ENCODE measurements around the gene FGFRL1.
"Not testable (repeated sequence)": the region's sequence is repeated elsewhere in the genome, so short reads cannot be mapped to it uniquely, and the experiment has no call there.

Gene FGFRL1

GRCh38 chr4:1043651-1044468 is 32.4 kb downstream of the FGFRL1 start:
- no peak overlapping the region for H3K4me3 ChIP-seq (ENCODE audit: low read length)
- H2AFZ ChIP-seq (ENCODE audit: low read depth, low read length): no peak overlapping the region
- H3K4me1 ChIP-seq (ENCODE audit: insufficient read depth, low read length): peaks cover 28% of the 10 kb centered on the region
- H3K27me3 ChIP-seq (ENCODE audit: insufficient read depth, low read length): no peaks in the 10 kb centered on the region
- no peaks in the 10 kb centered on the region for H3K9me3 ChIP-seq (ENCODE audit: low read length)
- no peaks in the 10 kb centered on the region for H3K36me3 ChIP-seq (ENCODE audit: insufficient read depth, low read length)

- H3K9me3 ChIP-seq (ENCODE audit: low read length): no peaks in the 10 kb centered on the region
- no peak overlapping the region for H2AFZ ChIP-seq (ENCODE audit: low read depth, low read length)
- H3K27me3 ChIP-seq (ENCODE audit: insufficient read depth, low read length): no peaks in the 10 kb centered on the region
- H3K4me3 ChIP-seq (ENCODE audit: low read length): no peak overlapping the region
- peaks cover 24% of the 10 kb centered on the region for H3K4me1 ChIP-seq (ENCODE audit: insufficient read depth, low read length)
- H3K36me3 ChIP-seq (ENCODE audit: insufficient read depth, low read length): no peaks in the 10 kb centered on the region
These were observed 33.2 kb downstream of the FGFRL1 start for GRCh38 chr4:1044469-1045192.

GRCh38 chr4:1045193-1045594 is 33.8 kb downstream of the FGFRL1 start:
- Histone ChIP-seq H3K4me3 (ENCODE audit: low read length) (no peak overlapping the region), H3K4me1 (ENCODE audit: insufficient read depth, low read length) (peaks cover 24% of the 10 kb centered on the region), H3K27me3 (ENCODE audit: insufficient read depth, low read length) (no peaks in the 10 kb centered on the region), H3K9me3 (ENCODE audit: low read length) (no peaks in the 10 kb centered on the region), H3K36me3 (ENCODE audit: insufficient read depth, low read length) (no peaks in the 10 kb centered on the region), H2AFZ (ENCODE audit: low read depth, low read length) (no peak overlapping the region)

GRCh38 chr4:1045595-1046201 is 34.3 kb downstream of the FGFRL1 start:
- H3K36me3 ChIP-seq (ENCODE audit: insufficient read depth, low read length): no peaks in the 10 kb centered on the region
- no peak overlapping the region for H2AFZ ChIP-seq (ENCODE audit: low read depth, low read length)
- peaks cover 23% of the 10 kb centered on the region for H3K4me1 ChIP-seq (ENCODE audit: insufficient read depth, low read length)
- no peaks in the 10 kb centered on the region for H3K9me3 ChIP-seq (ENCODE audit: low read length)
- no peaks in the 10 kb centered on the region for H3K27me3 ChIP-seq (ENCODE audit: insufficient read depth, low read length)
- no peak overlapping the region for H3K4me3 ChIP-seq (ENCODE audit: low read length)

GRCh38 chr4:1046581-1047011 is 35.2 kb downstream of the FGFRL1 start:
- H3K9me3 ChIP-seq (ENCODE audit: low read length); H3K36me3 ChIP-seq (ENCODE audit: insufficient read depth, low read length); H2AFZ ChIP-seq (ENCODE audit: low read depth, low read length); H3K4me3 ChIP-seq (ENCODE audit: low read length); H3K27me3 ChIP-seq (ENCODE audit: insufficient read depth, low read length): not testable (repeated sequence)
- H3K4me1 ChIP-seq (ENCODE audit: insufficient read depth, low read length): peaks cover 14% of the 10 kb centered on the region

- Histone ChIP-seq H3K4me3 (ENCODE audit: low read length) (no peak overlapping the region), H3K9me3 (ENCODE audit: low read length) (peaks cover 5% of the 10 kb centered on the region), H2AFZ (ENCODE audit: low read depth, low read length) (no peak overlapping the region), H3K4me1 (ENCODE audit: insufficient read depth, low read length) (peaks cover 8% of the 10 kb centered on the region), H3K27me3 (ENCODE audit: insufficient read depth, low read length) (peaks cover 9% of the 10 kb centered on the region), H3K36me3 (ENCODE audit: insufficient read depth, low read length) (no peaks in the 10 kb centered on the region)
These were observed 35.9 kb downstream of the FGFRL1 start for GRCh38 chr4:1047106-1047975.

- Histone ChIP-seq H2AFZ (ENCODE audit: low read depth, low read length) (no peak overlapping the region), H3K27me3 (ENCODE audit: insufficient read depth, low read length) (peaks cover 17% of the 10 kb centered on the region), H3K9me3 (ENCODE audit: low read length) (peaks cover 7% of the 10 kb centered on the region), H3K36me3 (ENCODE audit: insufficient read depth, low read length) (no peaks in the 10 kb centered on the region), H3K4me1 (ENCODE audit: insufficient read depth, low read length) (peaks cover 6% of the 10 kb centered on the region), H3K4me3 (ENCODE audit: low read length) (no peak overlapping the region)
These were observed 36.7 kb downstream of the FGFRL1 start for GRCh38 chr4:1047976-1048772.

- H3K27me3 ChIP-seq (ENCODE audit: insufficient read depth, low read length): peaks cover 21% of the 10 kb centered on the region
- no peaks in the 10 kb centered on the region for H3K36me3 ChIP-seq (ENCODE audit: insufficient read depth, low read length)
- H3K9me3 ChIP-seq (ENCODE audit: low read length): peaks cover 8% of the 10 kb centered on the region
These were observed 37.6 kb downstream of the FGFRL1 start for GRCh38 chr4:1048773-1049590.

GRCh38 chr4:1049591-1049905 is 38.1 kb downstream of the FGFRL1 start:
- H3K4me3 ChIP-seq (ENCODE audit: low read length): no peak overlapping the region
- H3K27me3 ChIP-seq (ENCODE audit: insufficient read depth, low read length): peaks cover 21% of the 10 kb centered on the region
- no peaks in the 10 kb centered on the region for H3K36me3 ChIP-seq (ENCODE audit: insufficient read depth, low read length)
- no peak overlapping the region for H2AFZ ChIP-seq (ENCODE audit: low read depth, low read length)
- peaks cover 8% of the 10 kb centered on the region for H3K9me3 ChIP-seq (ENCODE audit: low read length)
- H3K4me1 ChIP-seq (ENCODE audit: insufficient read depth, low read length): no peaks in the 10 kb centered on the region

More at GRCh38 chr4:1048773-1049590, 37.6 kb downstream of the FGFRL1 start:
- Histone ChIP-seq H3K4me1 (ENCODE audit: insufficient read depth, low read length) (no peaks in the 10 kb centered on the region), H3K4me3 (ENCODE audit: low read length) (no peak overlapping the region), H2AFZ (ENCODE audit: low read depth, low read length) (no peak overlapping the region)

- Histone ChIP-seq H3K27me3 (ENCODE audit: insufficient read depth, low read length) (peaks cover 26% of the 10 kb centered on the region), H3K9me3 (ENCODE audit: low read length) (peaks cover 8% of the 10 kb centered on the region), H3K36me3 (ENCODE audit: insufficient read depth, low read length) (no peaks in the 10 kb centered on the region), H3K4me1 (ENCODE audit: insufficient read depth, low read length) (no peaks in the 10 kb centered on the region), H3K4me3 (ENCODE audit: low read length) (no peak overlapping the region), H2AFZ (ENCODE audit: low read depth, low read length) (no peak overlapping the region)
These were observed 39.2 kb downstream of the FGFRL1 start for GRCh38 chr4:1050486-1051213.

- H3K27me3 ChIP-seq (ENCODE audit: insufficient read depth, low read length): peaks cover 34% of the 10 kb centered on the region
These were observed 40.0 kb downstream of the FGFRL1 start for GRCh38 chr4:1051472-1051871.

More at GRCh38 chr4:1051472-1051871, 40.0 kb downstream of the FGFRL1 start:
- H3K36me3 ChIP-seq (ENCODE audit: insufficient read depth, low read length): no peaks in the 10 kb centered on the region
- no peak overlapping the region for H3K4me3 ChIP-seq (ENCODE audit: low read length)
- H3K4me1 ChIP-seq (ENCODE audit: insufficient read depth, low read length): no peaks in the 10 kb centered on the region
- peaks cover 8% of the 10 kb centered on the region for H3K9me3 ChIP-seq (ENCODE audit: low read length)
- no peak overlapping the region for H2AFZ ChIP-seq (ENCODE audit: low read depth, low read length)

Data from neuron (in vitro differentiated cells).